ENCODE measurements around the gene NAALADL2.

The NAALADL2 gene

DNA sequence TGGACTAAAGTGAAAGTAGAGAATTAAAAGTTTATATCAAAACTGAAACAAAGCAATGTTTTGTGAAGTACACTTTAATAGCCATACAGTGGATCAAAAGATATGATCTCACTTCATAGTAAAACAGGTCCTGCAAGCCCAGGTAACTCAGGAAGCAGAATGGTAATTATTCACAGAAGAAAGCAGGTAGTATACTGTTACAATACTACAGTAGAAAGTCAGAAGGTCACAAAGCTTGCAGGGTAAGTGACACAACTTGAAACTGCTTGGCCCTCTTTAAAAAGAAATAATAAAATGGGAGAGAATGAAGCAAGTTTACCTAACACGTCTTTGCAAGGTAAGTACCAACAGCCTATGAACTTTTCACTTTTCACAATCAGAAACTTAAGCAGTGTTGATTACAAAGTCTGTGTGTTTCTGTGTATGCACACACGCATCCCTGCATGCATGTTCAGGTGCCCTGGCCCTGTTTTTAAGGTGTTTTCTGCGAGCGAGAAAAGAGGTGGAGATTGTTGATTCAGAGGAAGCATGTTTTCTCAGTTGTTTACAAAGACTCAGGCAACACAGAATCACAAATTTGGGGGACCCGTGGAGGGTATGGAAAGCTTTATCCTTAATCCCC, at the start of gene NAALADL2:
Gene NAALADL2, plus strand, starts transcription at position 221 of the 622 bp plus-strand sequence.
- DNase-seq (ENCODE audit: low read depth in 2 of 2) = no peak

DNA sequence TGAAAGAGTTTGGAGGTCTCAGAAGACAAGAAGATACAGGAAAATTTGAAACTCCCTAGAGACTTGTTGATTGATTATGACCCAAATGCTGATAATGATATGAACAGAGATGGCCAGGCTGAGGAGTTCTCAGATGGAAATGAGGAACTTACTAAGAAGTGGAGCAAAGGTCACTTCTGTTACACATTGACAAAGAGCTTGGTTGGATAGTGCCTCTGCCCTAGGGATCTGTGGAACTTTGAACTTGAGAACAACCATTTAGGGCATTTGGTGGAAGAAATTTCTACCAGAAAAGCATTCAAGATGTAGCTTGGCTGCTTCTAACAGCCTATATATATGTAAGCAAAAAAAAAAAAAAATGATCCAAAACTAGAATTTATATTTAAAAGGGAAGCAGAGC, 48.9 kb upstream of the NAALADL2 start:
- DNase-seq (ENCODE audit: low read depth in 2 of 2) = no peak

DNA sequence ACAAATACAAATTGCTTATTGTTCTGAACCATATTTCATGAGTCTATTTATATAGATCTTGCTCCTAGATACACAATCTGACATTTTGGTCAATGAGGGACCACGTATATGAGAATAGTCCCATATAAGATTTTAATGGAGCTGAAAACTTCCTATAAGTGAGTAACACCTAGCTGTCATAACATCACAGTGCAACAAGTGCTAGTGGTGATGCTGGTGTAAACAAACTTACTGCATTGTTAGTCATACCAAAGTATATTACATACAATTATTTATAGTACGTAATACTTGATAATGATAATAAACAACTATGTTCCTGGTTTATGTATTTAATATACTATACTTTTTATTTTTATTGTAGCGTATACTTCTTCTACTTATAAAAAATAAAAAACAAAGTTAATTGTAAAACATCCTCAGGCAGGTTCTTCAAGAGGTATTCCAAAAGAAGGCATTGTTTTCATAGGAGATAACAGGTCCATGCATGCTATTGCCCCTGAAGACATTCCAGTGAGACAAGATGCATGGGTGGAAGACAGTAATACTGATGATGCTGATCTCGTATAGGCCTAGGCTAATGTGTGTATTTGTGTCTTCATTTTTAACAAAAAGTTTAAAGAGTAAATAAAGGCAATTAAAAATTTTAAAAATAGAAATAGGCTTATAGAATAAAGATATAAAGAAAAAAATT, 46.8 kb upstream of the NAALADL2 start:
- DNase-seq (ENCODE audit: low read depth in 2 of 2) = no peak

DNA sequence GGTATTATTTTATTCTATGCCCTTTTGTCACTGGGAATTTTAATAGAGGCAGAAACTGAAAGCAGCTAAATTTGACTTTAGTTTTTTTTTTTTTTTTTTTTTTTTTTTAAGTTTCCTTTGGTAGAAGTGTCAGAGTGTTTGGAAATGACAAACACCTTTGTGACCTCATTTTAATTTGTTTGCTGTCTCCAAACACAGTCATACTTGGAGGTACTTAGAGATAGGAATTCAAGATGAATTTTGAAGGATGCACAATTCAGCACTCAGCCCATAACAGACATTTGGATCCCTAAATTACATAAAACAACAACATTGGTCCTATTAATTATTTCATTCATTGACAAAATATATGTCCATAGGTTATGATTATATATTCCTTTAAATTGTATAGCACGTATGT, 43.4 kb upstream of the NAALADL2 start:
- DNase-seq (ENCODE audit: low read depth in 2 of 2) = no peak

DNA sequence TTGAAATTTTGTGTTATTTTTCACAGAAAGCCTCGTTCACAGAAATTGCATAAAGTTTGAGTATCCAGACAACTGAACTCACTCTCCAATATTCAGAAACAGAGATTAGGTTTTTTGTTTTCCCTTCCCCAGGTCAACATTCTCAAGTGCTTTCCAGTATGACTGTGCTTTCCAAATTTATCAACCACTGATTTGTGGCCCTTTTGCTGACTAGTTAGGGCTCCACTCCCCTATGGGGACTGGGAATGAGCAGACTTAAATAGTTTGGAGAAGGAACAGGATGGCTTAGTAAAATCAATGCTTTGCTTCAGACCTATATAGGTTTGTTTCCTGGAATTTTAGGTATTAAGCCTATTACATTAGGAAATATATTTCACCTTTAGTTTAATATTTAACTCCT, 38.2 kb upstream of the NAALADL2 start:
- no peak for DNase-seq (ENCODE audit: low read depth in 2 of 2)

DNA sequence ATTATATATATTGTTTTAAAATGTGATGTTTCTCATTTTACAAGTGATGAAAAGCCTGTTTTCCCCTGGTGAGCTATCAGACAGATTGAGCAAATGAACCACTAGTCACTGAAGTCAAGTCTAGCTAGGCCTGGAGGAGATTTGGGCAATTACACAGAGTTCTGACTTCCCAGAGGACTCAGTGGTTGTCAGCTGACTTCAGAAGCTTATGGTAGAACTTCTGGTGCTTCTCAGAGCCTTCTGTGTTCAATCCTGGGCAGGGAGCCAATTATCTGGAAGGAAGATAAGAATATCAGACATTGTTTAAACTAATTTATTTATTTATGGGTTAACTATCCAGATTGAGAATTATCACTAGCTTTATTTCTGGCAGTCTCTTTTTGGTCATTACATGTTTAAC, 37.7 kb upstream of the NAALADL2 start:
- no peak for DNase-seq (ENCODE audit: low read depth in 2 of 2)

DNA sequence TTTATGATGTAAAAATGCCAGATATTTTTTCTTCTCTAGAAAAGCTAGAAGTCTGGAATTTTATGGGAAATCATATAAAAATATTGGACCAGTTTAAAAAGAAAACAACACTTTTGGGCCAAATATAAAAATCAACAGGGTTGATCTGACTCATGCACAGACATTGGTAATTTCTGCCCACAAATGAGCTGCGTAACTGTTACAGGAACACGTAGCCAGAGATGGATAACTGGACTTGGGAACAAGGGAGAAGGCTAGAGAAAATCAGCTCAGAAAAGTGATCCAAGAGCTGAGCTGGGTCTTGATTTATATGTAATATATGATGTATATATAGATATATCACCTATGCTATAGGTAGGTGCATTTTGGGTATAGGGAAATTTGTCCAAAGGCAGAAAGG, 36.8 kb upstream of the NAALADL2 start:
- DNase-seq (ENCODE audit: low read depth in 2 of 2) = no peak

DNA sequence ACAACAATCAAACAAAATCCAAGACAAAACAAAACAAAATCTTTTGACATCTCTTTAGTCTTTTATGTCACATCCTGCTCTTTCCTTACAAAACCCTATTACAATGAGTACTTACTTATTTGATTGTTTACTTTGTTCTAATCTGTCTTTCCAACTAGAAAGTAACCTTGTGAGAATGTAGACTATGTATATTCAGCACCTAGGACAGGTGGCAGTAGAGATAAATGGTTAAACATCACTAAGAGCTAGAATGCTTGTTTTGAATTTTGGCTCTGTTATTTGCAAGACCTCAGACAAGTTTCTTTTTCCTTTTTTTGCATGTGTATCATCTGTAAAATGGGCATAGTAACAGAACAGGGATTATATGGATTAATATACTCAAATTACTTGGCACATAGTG, 33.1 kb upstream of the NAALADL2 start:
- DNase-seq (ENCODE audit: low read depth in 2 of 2) = no peak

DNA sequence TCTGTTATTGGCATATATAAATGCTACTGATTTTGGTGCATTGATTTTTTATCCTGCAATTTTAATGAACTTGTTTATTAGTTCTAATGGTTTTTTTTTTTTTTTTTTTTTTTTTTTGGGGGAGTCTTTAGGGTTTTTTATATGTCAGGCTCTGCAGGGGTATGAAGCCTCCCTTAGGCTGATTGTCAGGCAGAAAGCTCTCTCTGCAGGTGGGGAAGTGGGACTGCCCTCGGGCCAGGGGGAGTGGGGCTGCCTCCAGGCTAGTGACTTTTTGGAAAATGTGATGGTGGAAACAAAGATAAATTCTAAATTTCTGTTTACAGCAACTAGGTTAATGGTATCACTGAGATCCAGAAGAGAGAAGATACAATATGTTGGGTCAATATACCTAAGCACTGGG, 14.4 kb upstream of the NAALADL2 start:
- DNase-seq (ENCODE audit: low read depth in 2 of 2) = no peak

DNA sequence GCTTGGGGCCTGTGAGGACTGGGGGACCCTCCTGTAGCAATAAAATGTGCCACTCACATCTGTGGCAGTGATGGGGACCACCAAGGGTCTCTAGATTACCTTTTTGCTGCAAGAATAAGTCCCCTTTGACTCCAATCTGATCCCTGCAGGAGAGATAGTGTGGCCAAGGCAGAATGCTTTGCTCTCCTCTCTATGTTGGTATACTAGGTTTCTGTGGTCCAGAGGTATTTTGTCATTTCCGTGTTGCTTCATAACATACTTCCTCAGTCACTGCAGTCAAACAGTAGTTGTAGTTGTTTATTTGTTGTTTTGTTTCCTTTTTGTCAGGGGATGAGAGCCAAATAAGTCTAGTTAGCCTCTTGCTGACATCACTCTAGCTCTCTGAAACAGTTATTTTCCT, 13.1 kb upstream of the NAALADL2 start:
- no peak for DNase-seq (ENCODE audit: low read depth in 2 of 2)

DNA sequence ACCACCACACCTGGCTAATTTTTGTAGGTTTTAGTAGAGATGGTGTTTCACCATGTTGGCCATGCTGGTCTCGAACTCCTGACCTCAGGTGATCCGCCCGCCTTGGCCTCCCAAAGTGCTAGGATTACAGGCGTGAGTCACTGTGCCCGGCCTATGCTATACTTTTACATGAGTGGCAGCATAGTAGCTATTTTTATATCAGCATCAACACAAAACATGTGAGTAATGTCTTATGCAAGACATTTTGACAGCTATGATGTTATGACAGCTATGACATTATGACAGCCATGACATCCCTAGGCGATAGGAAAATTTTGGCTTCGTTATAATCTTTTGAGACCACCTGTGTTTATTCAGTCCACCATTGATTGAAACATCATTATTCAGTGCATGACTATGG, 4.1 kb upstream of the NAALADL2 start:
- no peak for DNase-seq (ENCODE audit: low read depth in 2 of 2)

DNA sequence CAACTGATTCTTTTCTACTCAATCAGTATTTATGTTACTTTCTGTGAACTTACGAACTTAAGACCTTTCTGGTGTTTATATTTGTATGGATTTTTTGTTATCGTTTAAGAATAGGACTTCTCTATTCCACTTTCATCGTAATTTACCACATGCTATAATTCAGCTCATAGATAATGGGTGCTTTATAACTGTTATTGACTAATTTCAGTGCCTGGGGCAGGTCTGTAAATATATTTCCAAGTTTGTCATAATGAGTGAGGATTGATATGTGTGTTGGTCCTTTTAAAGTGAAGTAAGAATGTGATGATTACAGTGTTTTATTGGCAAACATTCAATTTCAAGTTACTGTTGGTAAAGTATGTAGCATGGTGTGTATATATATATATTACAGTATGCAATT, 1.8 kb upstream of the NAALADL2 start:
- no peak for DNase-seq (ENCODE audit: low read depth in 2 of 2)

DNA sequence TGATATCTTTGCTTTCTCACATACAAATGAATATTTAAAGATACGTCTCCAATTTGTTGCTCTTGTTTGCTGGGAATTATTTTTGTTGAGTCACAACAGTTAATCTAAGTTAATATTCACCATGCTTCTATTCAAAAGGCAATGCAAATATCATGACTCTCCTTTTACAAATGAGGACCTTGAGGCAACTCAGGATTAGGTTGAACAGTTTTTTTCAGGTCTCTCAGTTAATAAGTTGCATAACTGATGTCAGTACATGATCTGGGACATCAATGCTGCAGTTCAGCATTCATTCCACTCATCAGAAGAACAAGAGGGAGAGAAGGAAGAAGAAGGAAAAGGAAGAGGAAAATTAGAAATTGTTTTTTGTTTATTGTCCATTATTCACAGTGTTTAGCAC, 781 bp upstream of the NAALADL2 start:
- no peak for DNase-seq (ENCODE audit: low read depth in 2 of 2)

DNA sequence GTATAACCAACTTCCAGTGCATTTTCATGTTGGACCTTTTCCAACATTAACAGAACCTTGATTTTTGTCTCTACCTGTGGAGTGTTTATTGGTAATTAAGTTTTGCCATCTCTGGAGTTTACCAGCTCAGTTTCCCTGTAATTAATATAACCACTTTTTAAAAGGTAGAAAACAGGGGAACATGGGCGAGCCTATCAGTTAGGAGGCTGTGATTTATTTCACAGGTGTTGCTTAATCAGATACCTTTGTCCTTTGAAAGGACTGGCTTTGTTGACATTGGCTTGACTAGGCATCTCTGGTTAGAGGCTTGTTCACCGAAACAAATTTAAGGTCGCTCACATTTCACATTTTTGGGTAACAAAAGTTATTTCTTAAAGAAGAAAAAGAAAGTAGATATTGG, 622 bp downstream of the NAALADL2 start:
- DNase-seq (ENCODE audit: low read depth in 2 of 2) = no peak

DNA sequence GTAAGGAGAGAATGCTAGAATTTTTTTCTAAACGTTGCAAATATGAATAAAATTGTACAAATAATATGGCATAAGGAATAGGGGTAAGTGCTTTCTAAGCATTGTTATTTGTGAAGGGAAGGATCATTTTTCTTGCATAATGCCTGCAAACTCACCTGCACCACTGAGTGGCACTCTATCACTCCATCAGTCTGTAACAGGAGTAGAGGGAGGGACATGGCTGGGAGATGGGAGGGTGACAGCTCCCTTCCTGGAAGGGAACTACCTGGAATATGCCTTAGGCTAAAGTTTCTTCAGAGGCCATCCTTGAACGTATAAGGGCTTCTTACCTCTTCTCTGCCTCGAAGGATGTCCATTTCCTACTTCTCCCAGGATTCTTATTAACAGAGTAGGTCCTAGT, 3.0 kb downstream of the NAALADL2 start:
- DNase-seq (ENCODE audit: low read depth in 2 of 2) = no peak

DNA sequence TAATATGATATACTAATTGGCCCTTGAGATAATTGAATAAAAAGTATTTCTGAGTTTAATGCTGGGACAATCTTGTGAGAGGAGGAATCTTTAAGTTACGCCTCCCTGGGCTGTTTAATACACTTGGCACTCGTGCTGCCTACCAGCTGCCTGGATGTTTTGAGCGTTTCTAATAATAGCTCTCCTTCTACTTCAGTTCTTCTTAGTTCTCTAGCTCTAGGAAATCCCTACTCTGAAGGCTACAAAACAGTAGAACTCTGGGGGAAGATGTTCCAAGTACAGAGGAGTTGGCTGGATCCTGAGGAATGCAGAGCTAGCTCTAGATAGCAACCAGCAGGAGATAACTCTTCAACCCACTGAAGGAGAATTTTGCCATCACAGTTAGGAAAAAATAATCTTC, 3.5 kb downstream of the NAALADL2 start:
- no peak for DNase-seq (ENCODE audit: low read depth in 2 of 2)

DNA sequence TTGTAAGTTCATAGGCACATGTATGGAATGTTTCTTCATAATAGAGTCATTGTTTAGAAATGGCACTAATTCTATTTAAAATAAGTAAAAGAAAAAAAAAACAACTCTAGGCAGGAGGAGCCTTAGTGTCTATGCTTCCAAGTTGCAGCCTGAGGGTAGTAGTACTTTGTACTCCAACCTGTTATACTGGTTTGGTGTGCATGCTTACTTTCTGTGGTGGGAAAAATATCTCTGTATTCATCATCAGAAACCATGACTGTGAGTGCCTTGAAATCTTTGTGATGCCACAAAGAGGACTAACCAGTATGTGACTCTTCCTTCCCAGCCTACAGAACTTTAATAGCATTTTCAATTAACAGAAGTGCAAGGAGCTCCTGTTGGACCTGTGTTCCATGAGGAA, 4.4 kb downstream of the NAALADL2 start:
- no peak for DNase-seq (ENCODE audit: low read depth in 2 of 2)

DNA sequence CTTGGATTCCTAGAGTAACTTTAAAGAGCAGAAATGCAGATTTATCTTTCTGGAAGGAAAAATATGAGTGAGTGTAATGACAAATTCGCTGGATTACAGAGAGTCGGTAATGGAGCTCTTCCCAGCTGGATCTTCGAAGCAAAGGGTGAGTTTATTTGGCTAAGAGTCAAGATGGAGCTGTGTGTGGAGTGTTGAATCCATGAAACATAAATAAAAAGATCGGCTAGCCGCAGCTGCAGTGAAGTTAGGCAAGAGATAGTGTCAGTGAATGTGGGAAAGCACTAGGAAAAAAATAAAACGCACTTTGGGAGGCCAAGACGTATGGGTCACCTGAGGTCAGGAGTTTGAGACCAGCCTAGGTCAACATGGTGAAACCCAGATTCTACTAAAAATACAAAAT, 10.3 kb downstream of the NAALADL2 start:
- no peak for DNase-seq (ENCODE audit: low read depth in 2 of 2)

DNA sequence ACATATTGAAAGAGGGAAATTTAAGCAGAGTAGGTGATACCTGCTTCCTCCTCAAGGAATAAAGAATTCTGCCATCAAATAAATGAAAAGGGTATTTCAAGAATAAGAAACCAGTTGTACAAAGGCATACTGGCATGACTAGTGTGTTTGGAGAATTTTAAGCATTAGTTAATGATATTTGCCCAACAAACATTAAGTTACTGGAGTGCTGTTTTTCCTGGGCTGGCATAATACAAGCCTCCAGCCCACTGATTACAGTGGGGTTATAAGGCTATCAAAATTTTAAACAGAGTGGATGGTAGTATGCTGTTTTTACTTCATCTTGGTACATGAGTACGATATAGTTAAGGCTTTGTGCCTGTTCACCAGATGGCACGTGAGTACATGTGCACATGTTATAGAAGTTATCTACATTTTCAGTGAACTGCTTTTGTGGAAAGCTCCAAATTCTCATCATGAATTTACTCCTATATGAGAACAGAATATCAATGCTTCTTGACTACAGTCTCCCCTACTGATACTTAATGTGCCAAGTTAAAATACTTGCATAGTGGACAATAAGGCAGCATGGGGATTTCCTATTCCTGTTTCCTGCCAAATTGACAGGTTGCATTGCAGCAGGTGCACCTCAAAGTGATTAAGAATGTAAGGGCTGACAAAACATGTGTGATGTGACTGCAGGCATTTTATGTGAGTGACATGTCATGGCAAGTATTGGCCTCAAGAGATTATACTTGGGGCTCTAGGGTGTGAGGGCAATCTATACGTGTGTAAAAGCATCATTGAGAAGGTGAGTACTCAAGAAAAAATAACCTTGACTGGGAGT, 14.9 kb downstream of the NAALADL2 start:
- DNase-seq (ENCODE audit: low read depth in 2 of 2) = no peak

DNA sequence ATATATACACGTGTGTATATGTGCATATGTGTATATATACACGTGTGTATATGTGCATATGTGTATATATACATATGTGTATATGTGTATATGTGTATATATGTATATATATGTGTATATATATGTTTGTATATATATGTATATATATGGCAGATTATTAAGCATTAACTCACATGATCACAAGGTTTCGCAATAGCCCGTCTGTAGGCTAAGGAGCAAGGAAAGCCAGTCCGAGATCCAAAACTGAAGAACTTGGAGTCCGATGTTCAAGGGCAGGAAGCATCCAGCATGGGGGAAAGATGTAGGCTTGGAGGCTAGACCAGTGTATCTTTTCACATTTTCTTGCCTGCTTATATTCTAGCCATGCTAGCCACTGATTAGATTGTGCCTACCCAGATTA, 23.7 kb downstream of the NAALADL2 start:
- no peak for DNase-seq (ENCODE audit: low read depth in 2 of 2)

DNA sequence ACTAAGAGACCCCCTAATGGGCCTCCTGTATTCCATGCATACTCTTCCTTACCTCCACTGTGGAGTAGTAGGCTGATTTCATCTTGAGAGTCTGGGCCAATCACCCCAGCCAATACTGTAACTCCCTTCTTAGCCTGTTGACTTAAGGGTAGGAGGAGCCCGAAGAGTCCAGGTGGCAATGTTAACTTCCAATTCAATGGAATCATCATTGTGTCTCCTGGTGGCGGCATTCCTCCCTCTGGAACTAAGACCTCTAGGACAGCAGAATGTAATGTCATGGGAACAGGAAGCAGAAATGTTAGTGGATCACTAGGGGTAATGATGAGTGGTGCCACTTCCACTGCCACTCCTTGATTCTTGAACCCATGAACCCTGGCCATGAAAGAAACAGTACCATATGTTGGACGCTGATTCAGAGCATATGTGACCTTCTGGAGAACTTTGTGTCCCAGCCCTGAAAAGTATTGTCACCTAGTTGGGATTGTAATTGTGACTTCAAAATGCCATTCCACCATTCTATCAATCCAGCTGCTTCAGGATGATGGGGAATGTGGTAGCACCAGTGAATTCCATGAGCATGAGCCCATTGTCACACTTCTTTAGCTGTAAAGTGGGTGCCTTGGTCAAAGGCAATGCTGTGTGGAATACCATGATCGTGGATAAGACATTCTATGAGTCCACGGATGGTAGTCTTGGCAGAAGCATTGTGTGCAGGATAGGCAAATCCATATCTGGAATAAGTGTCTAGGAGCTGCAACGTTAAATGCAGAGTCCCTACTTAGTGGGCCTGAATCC, 24.9 kb downstream of the NAALADL2 start:
- DNase-seq (ENCODE audit: low read depth in 2 of 2) = no peak

All from stimulated activated CD8-positive, alpha-beta memory T cell treated with anti-CD3 and anti-CD28 coated beads, Interleukin-15, amount 100 ng/mL, for 4 hours (primary cell).